IMR-90 (cell line): ENCODE measurements around the gene SPC25. TPM values are rescaled to one million over a fixed set of nuclear protein-coding genes. Genes with fewer than 3 reads are reported as not detected.
"Not testable (repeated sequence)": the region's sequence is repeated elsewhere in the genome, so short reads cannot be mapped to it uniquely, and the experiment has no call there.

Source experiments
- ATAC-seq: fragments of 200-7000 bp; cut with Tn5 transposase; 2 replicates; pipeline ENCODE4 v1.9.1; 2020; ENCODE audit warnings: low read depth, mild to moderate bottlenecking, moderate library complexity
- BruUV-seq: library from RNA; stranded (reverse); fragments of 400-500 nt; replicated peaks from 2 replicates; lab custom pipeline; 2021; lab: Mats Ljungman, UMichigan
- CTCF ChIA-PET: fragments of 300-600 bp; formaldehyde crosslinking; extraction: SDS; loops from one replicate; lab custom pipeline; 2021; ENCODE audit warnings: antibody characterized with exemption; lab: Yijun Ruan, JAX
- POLR2A ChIA-PET: fragments of 300-600 bp; sonication (Branson Sonifier 250); formaldehyde crosslinking; loops from one replicate; lab custom pipeline; 2022; ENCODE audit warnings: antibody characterized with exemption; ENCODE audit not compliant: unreplicated experiment; lab: Charles Lee
- DNase-seq: peaks from one replicate; pipeline ENCODE4 v3.0.0; 2013
- H2AFZ ChIP-seq: replicated peaks from 2 replicates; pipeline ENCODE3; 2013; ENCODE audit warnings: low read length, mild to moderate bottlenecking; ENCODE audit not compliant: poor library complexity
- H2AK5ac ChIP-seq: 2 replicates; pipeline ENCODE4 v1.6.1; 2013; ENCODE audit warnings: low read depth, low read length, inconsistent platforms
- H2AK9ac ChIP-seq: replicated peaks from 2 replicates; pipeline ENCODE3; 2013; ENCODE audit warnings: mild to moderate bottlenecking, low read depth, low read length, moderate library complexity; ENCODE audit not compliant: poor library complexity
- H2BK120ac ChIP-seq: 2 replicates; pipeline ENCODE4 v1.6.1; 2013; ENCODE audit warnings: low read depth, low read length, inconsistent platforms
- H2BK15ac ChIP-seq: 3 replicates; pipeline ENCODE4 v1.6.1; 2013; ENCODE audit warnings: low read depth, low read length, inconsistent platforms
- H2BK20ac ChIP-seq: 2 replicates; pipeline ENCODE4 v1.6.1; 2013; ENCODE audit warnings: low read depth, mild to moderate bottlenecking, inconsistent platforms, low read length, moderate library complexity
- H2BK5ac ChIP-seq: 2 replicates; pipeline ENCODE4 v1.6.1; 2013; ENCODE audit warnings: mild to moderate bottlenecking, low read depth, low read length, inconsistent platforms; ENCODE audit not compliant: poor library complexity, severe bottlenecking
- H3K14ac ChIP-seq: replicated peaks from 2 replicates; pipeline ENCODE4 v1.6.1; 2013; ENCODE audit warnings: low read depth, low read length, inconsistent platforms
- H3K18ac ChIP-seq: 2 replicates; pipeline ENCODE4 v1.6.1; 2013; ENCODE audit warnings: low read depth, low read length, control low read depth
- H3K23ac ChIP-seq: 2 replicates; pipeline ENCODE4 v1.6.1; 2013; ENCODE audit warnings: low read depth, low read length, inconsistent platforms
- H3K27ac ChIP-seq: 2 replicates; pipeline ENCODE4 v1.5.1; 2013; ENCODE audit warnings: mild to moderate bottlenecking, control low read depth, low read length; ENCODE audit not compliant: insufficient read depth
- H3K27me3 ChIP-seq: 2 replicates; pipeline ENCODE4 v1.6.1; 2013; ENCODE audit warnings: low read length; ENCODE audit not compliant: control insufficient read depth, insufficient read depth
- H3K36me3 ChIP-seq: 2 replicates; pipeline ENCODE4 v1.6.1; 2013; ENCODE audit warnings: low read length, mixed read lengths; ENCODE audit not compliant: control insufficient read depth, insufficient read depth
- H3K4ac ChIP-seq: 2 replicates; pipeline ENCODE4 v1.6.1; 2013; ENCODE audit warnings: low read depth, low read length, inconsistent platforms
- H3K4me1 ChIP-seq: 2 replicates; pipeline ENCODE4 v1.6.1; 2013; ENCODE audit warnings: low read length, mixed read lengths; ENCODE audit not compliant: control insufficient read depth, insufficient read depth
- H3K4me2 ChIP-seq: 2 replicates; pipeline ENCODE4 v1.6.1; 2013; ENCODE audit warnings: low read depth, mild to moderate bottlenecking, control low read depth, low read length, moderate library complexity
- H3K4me3 ChIP-seq: 2 replicates; pipeline ENCODE4 v1.5.1; 2013; ENCODE audit warnings: low read depth, mild to moderate bottlenecking, control low read depth, low read length, moderate library complexity; ENCODE audit not compliant: insufficient read depth
- H3K56ac ChIP-seq: 2 replicates; pipeline ENCODE4 v1.6.1; 2013; ENCODE audit warnings: low read length, inconsistent platforms; ENCODE audit not compliant: insufficient read depth; ENCODE audit errors: extremely low read depth
- H3K79me1 ChIP-seq, 2 experiments: 2 replicates each; pipeline ENCODE4 v1.6.1; 2013; ENCODE audit warnings: low read length in 2 of 2, inconsistent platforms in 1 of 2, low read depth in 1 of 2
- H3K9ac ChIP-seq: 2 replicates; pipeline ENCODE4 v1.6.1; 2013; ENCODE audit warnings: low read depth, low read length, control low read depth
- H3K9me1 ChIP-seq: 2 replicates; pipeline ENCODE4 v1.6.1; 2013; ENCODE audit warnings: low read length, inconsistent platforms; ENCODE audit not compliant: insufficient read depth
- H3K9me3 ChIP-seq: 2 replicates; pipeline ENCODE4 v1.6.1; 2013; ENCODE audit warnings: low read length; ENCODE audit not compliant: control insufficient read depth, insufficient read depth
- H4K20me1 ChIP-seq: 2 replicates; pipeline ENCODE4 v1.6.1; 2013; ENCODE audit warnings: low read length, inconsistent platforms; ENCODE audit not compliant: insufficient read depth
- H4K5ac ChIP-seq: 2 replicates; pipeline ENCODE4 v1.6.1; 2013; ENCODE audit warnings: mild to moderate bottlenecking, low read depth, low read length, control low read depth
- H4K8ac ChIP-seq, 2 experiments: 2 replicates each; pipeline ENCODE4 v1.6.1; 2013; ENCODE audit warnings: low read depth in 2 of 2, low read length in 2 of 2, control low read depth in 1 of 2, inconsistent platforms in 1 of 2
- H4K91ac ChIP-seq: 2 replicates; pipeline ENCODE4 v1.6.1; 2013; ENCODE audit warnings: low read depth, low read length, inconsistent platforms; ENCODE audit not compliant: insufficient read depth
- CEBPB ChIP-seq: IDR thresholded peaks from 2 replicates; pipeline ENCODE4 v1.6.1; 2012; ENCODE audit warnings: low read depth, low read length, improper control_type of control experiment
- MAZ ChIP-seq: IDR thresholded peaks from 2 replicates; pipeline ENCODE4 v1.6.1; 2012; ENCODE audit warnings: low read depth, mild to moderate bottlenecking, low read length, improper control_type of control experiment, moderate library complexity, borderline replicate concordance
- MXI1 ChIP-seq: IDR thresholded peaks from 2 replicates; pipeline ENCODE4 v1.6.1; 2012; ENCODE audit warnings: low read depth, mild to moderate bottlenecking, low read length, moderate library complexity, borderline replicate concordance
- RCOR1 ChIP-seq: IDR thresholded peaks from 2 replicates; pipeline ENCODE4 v1.6.1; 2012; ENCODE audit warnings: mild to moderate bottlenecking, low read length, improper control_type of control experiment; ENCODE audit not compliant: insufficient replicate concordance
- SMC3 ChIP-seq: fragments of 150-350 bp; IDR thresholded peaks from 2 replicates; pipeline ENCODE4 v1.6.1; 2016; ENCODE audit warnings: low read depth, mild to moderate bottlenecking, antibody characterized with exemption, low read length, moderate library complexity
- USF2 ChIP-seq: fragments of 150-350 bp; IDR thresholded peaks from 2 replicates; pipeline ENCODE4 v1.6.1; 2017; ENCODE audit warnings: mild to moderate bottlenecking, antibody characterized with exemption, low read length, low read depth
- WGBS, 2 experiments: methylation state at CpG; one replicate each; pipeline versions ENCODE4 v1.1.5 to v1.1.7; 2013; ENCODE audit warnings: missing lambda C conversion rate in 2 of 2; ENCODE audit not compliant: insufficient read length in 1 of 2; ENCODE audit errors: extremely low coverage in 2 of 2; 5-methylcytosine and 5-hydroxymethylcytosine counted together
- dilution Hi-C: fragments of 300-500 bp; cut with HindIII; formaldehyde crosslinking; loops from one replicate; pipeline ENCODE4 v1.14.3; 2018; ENCODE audit warnings: low sequenced_read_pairs; ENCODE audit not compliant: unreplicated experiment
- in situ Hi-C: fragments of 300-500 bp; cut with MboI; formaldehyde crosslinking; loops from 3 replicates; pipeline ENCODE4 v1.14.3; 2019; ENCODE audit warnings: low sequenced_read_pairs, inconsistent platforms, mixed read lengths
- intact Hi-C: fragments of 100-400 bp; cut with micrococcal nuclease; formaldehyde crosslinking; loops from 2 replicates; pipeline ENCODE4 v1.10.0; 2022
- polyA plus RNA-seq, 3 experiments: library from polyadenylated mRNA; depleted of rRNA; stranded (reverse); fragments of >200 nt; gene quantifications; 2 replicates each; pipeline ENCODE4 v1.2.3, GENCODE V29; 2012; ENCODE audit warnings: low replicate concordance in 1 of 3
- total RNA-seq: library from RNA; depleted of rRNA; stranded (reverse); fragments of >200 nt; gene quantifications from 2 replicates; pipeline ENCODE4 v1.2.3, GENCODE V29; 2012

SPC25 gene
- total and polyA plus RNA-seq, 2 of the 4 experiments (the other 2 are of a cell fraction), result 2.0 to 7.1 TPM

GRCh38 chr2:168884975-168885374 is 5.3 kb downstream of the SPC25 start:
- CTCF ChIA-PET, result no interaction called here

GRCh38 chr2:168882163-168882562 is 8.1 kb downstream of the SPC25 start:
- H4K5ac ChIP-seq, H2BK20ac ChIP-seq, DNase-seq, H3K14ac ChIP-seq, H4K20me1 ChIP-seq, intact Hi-C loops, H3K23ac ChIP-seq, dilution Hi-C loops, H3K9ac ChIP-seq, H4K91ac ChIP-seq, H3K9me1 ChIP-seq, CTCF ChIA-PET, H2AFZ ChIP-seq, POLR2A ChIA-PET, H2BK5ac ChIP-seq, H3K56ac ChIP-seq, H2BK120ac ChIP-seq, H2AK9ac ChIP-seq, ATAC-seq, H3K27me3 ChIP-seq, H4K8ac ChIP-seq, H3K4me2 ChIP-seq, H3K4me3 ChIP-seq, H2BK15ac ChIP-seq, H3K4ac ChIP-seq, H3K9me3 ChIP-seq, H3K36me3 ChIP-seq, H3K4me1 ChIP-seq, H2AK5ac ChIP-seq, H3K27ac ChIP-seq, BruUV-seq, H3K18ac ChIP-seq: not testable (repeated sequence)
- H3K79me1 ChIP-seq, result peaks cover 4 to 12% of the 10 kb centered on the region in 2 experiments; a peak in 3 of 4 replicates
- in situ Hi-C loops, result loop anchor here (25.0 kb wide), 1 partner anchor 745 kb away; no protein-coding TSS in a partner anchor
- no CpG with 5 or more reads among the region's 12 CpGs for WGBS, 2 experiments

More at GRCh38 chr2:168884975-168885374, 5.3 kb downstream of the SPC25 start:
- Histone ChIP-seq H4K91ac (no peak overlapping the region), H3K9me3 (no peaks in the 10 kb centered on the region), H3K18ac (no peak overlapping the region), H3K14ac (no peak overlapping the region), H2BK5ac (no peak overlapping the region), H4K20me1 (no peaks in the 10 kb centered on the region), H2AK5ac (no peak overlapping the region), H3K23ac (no peak overlapping the region), H3K56ac (no peak overlapping the region), H2BK15ac (no peak overlapping the region), H3K4me2 (no peak overlapping the region), H2AK9ac (no peak overlapping the region), H2AFZ (no peak overlapping the region), H3K79me1 (peaks cover 9 to 16% of the 10 kb centered on the region in 2 experiments), H3K9me1 (no peaks in the 10 kb centered on the region), H4K8ac (no peak overlapping the region), H3K27ac (no peak overlapping the region), H3K36me3 (no peaks in the 10 kb centered on the region), H2BK20ac (no peak overlapping the region), H3K4ac (no peak overlapping the region), H2BK120ac (no peak overlapping the region), H4K5ac (no peak overlapping the region), H3K9ac (no peak overlapping the region), H3K27me3 (no peaks in the 10 kb centered on the region), H3K4me3 (no peak overlapping the region), H3K4me1 (no peaks in the 10 kb centered on the region)
- POLR2A ChIA-PET, result no interaction called here
- ATAC-seq (peak; percentile 27; the same call in 1 of the 2 replicates), DNase-seq (peak; percentile 72)
- BruUV-seq, result no TSS peak
- in situ Hi-C loops (loop anchor here (25.0 kb wide), 1 partner anchor 748 kb away; no protein-coding TSS in a partner anchor), intact Hi-C loops (no loop called here), dilution Hi-C loops (no loop called here)
- TF ChIP-seq SMC3, result no peak
- no peak for TF ChIP-seq MAZ
- TF ChIP-seq USF2, result no peak
- TF ChIP-seq RCOR1, result no peak
- no peak for TF ChIP-seq CEBPB
- no peak for TF ChIP-seq MXI1
- whole genome bisulfite sequencing, 2 experiments, result 100% methylated on average over 1 of the region's 1 CpG; no CpG with 5 or more reads in 1 of the 2 experiments
